Heart left ventricle (tissue), 13 donors: ENCODE data around the gene CENPU.

ENCODE experiments used
- POLR2A ChIP-seq, 2 donors: fragments of 450-650 bp; IDR thresholded peaks; one replicate each; pipeline ENCODE4 v1.6.1; 2017; ENCODE audit warnings: antibody characterized with exemption in 2 of 2, mild to moderate bottlenecking in 2 of 2, moderate library complexity in 2 of 2
- TF ChIP-seq, protein P1 (sequence below), 12 donors: fragments of 200-600 bp; sonication (generic) in 4 of 12; IDR thresholded peaks; one replicate each; pipeline versions ENCODE4 v1.5.0 to v1.8.0; 2018 to 2022; ENCODE audit warnings: antibody characterized with exemption in 12 of 12, mild to moderate bottlenecking in 5 of 12
- donor health status: ischemic (EF 13 %, LVEDD 7.1; RV severe dilation, severe dysfunction).
- donor health status: DM: no; HTN: yes; CAD: no.
- donor health status: DM: no; HTN: no; CAD: no.
- donor health status: ischemic (EF 25% LVEDD 6.9; RV normal size, moderate dysfunction).
- donor health status: ischemic (EF 25% LVEDD 5.7; RV mildly dilated, moderate dysfunction).
- donor health status: ischemic (EF 35%, LVEDD 5.7; RV mildly dilated, moderate dysfunction).
- donor health status: nonischemic (EF 11% LVEDD 7.7; RV severe dilation, severe dysfunction).
- donor health status: DM: yes; HTN: yes; CAD: no.
- donor health status: PGD.
- donor health status: ischemic (EF 29% LVEDD 5.4; RV normal size, mild dysfunction).
- donor health status: nonischemic (EF 23%, LVEDD 6.1; RV moderate dilation, normal function).

GRCh38 chr4:184705692-184706091 is 28.2 kb downstream of the CENPU start:
- no peak for TF ChIP-seq POLR2A (IDR thresholded peaks at IDR 0.05)
- TF ChIP-seq, protein P1, sequence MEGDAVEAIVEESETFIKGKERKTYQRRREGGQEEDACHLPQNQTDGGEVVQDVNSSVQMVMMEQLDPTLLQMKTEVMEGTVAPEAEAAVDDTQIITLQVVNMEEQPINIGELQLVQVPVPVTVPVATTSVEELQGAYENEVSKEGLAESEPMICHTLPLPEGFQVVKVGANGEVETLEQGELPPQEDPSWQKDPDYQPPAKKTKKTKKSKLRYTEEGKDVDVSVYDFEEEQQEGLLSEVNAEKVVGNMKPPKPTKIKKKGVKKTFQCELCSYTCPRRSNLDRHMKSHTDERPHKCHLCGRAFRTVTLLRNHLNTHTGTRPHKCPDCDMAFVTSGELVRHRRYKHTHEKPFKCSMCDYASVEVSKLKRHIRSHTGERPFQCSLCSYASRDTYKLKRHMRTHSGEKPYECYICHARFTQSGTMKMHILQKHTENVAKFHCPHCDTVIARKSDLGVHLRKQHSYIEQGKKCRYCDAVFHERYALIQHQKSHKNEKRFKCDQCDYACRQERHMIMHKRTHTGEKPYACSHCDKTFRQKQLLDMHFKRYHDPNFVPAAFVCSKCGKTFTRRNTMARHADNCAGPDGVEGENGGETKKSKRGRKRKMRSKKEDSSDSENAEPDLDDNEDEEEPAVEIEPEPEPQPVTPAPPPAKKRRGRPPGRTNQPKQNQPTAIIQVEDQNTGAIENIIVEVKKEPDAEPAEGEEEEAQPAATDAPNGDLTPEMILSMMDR (IDR thresholded peaks at IDR 0.05) = no peak
